ENCODE measurements around the gene LRRC7. TPM values are rescaled to one million over a fixed set of nuclear protein-coding genes. Genes with fewer than 3 reads are reported as not detected.

LRRC7 gene
- total and polyA plus RNA-seq, 2 of the 8 experiments (the other 6 are each of a cell fraction or from before 2014, with no cell fraction given): 0.03 to 0.17 TPM

DNA sequence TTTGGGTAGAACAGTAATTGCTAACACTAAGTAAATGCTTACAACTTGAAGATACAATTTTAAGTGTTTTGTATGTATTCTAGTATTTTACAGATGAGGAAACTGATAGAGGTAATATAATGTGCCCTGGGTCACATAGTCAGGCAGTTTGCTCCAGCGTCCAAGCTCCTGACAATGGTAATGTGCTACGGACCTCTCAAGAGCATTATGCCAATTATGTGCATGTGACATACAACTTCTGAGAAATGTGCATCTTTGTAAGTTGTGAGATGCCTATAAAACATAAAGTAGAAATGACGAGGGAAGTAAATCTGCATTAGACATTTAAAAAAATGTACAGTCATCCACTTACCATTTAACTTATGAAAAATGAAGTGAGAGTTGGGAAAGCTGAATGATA, 186.8 kb downstream of the LRRC7 start (continued):
- TF ChIP-seq, protein P1, sequence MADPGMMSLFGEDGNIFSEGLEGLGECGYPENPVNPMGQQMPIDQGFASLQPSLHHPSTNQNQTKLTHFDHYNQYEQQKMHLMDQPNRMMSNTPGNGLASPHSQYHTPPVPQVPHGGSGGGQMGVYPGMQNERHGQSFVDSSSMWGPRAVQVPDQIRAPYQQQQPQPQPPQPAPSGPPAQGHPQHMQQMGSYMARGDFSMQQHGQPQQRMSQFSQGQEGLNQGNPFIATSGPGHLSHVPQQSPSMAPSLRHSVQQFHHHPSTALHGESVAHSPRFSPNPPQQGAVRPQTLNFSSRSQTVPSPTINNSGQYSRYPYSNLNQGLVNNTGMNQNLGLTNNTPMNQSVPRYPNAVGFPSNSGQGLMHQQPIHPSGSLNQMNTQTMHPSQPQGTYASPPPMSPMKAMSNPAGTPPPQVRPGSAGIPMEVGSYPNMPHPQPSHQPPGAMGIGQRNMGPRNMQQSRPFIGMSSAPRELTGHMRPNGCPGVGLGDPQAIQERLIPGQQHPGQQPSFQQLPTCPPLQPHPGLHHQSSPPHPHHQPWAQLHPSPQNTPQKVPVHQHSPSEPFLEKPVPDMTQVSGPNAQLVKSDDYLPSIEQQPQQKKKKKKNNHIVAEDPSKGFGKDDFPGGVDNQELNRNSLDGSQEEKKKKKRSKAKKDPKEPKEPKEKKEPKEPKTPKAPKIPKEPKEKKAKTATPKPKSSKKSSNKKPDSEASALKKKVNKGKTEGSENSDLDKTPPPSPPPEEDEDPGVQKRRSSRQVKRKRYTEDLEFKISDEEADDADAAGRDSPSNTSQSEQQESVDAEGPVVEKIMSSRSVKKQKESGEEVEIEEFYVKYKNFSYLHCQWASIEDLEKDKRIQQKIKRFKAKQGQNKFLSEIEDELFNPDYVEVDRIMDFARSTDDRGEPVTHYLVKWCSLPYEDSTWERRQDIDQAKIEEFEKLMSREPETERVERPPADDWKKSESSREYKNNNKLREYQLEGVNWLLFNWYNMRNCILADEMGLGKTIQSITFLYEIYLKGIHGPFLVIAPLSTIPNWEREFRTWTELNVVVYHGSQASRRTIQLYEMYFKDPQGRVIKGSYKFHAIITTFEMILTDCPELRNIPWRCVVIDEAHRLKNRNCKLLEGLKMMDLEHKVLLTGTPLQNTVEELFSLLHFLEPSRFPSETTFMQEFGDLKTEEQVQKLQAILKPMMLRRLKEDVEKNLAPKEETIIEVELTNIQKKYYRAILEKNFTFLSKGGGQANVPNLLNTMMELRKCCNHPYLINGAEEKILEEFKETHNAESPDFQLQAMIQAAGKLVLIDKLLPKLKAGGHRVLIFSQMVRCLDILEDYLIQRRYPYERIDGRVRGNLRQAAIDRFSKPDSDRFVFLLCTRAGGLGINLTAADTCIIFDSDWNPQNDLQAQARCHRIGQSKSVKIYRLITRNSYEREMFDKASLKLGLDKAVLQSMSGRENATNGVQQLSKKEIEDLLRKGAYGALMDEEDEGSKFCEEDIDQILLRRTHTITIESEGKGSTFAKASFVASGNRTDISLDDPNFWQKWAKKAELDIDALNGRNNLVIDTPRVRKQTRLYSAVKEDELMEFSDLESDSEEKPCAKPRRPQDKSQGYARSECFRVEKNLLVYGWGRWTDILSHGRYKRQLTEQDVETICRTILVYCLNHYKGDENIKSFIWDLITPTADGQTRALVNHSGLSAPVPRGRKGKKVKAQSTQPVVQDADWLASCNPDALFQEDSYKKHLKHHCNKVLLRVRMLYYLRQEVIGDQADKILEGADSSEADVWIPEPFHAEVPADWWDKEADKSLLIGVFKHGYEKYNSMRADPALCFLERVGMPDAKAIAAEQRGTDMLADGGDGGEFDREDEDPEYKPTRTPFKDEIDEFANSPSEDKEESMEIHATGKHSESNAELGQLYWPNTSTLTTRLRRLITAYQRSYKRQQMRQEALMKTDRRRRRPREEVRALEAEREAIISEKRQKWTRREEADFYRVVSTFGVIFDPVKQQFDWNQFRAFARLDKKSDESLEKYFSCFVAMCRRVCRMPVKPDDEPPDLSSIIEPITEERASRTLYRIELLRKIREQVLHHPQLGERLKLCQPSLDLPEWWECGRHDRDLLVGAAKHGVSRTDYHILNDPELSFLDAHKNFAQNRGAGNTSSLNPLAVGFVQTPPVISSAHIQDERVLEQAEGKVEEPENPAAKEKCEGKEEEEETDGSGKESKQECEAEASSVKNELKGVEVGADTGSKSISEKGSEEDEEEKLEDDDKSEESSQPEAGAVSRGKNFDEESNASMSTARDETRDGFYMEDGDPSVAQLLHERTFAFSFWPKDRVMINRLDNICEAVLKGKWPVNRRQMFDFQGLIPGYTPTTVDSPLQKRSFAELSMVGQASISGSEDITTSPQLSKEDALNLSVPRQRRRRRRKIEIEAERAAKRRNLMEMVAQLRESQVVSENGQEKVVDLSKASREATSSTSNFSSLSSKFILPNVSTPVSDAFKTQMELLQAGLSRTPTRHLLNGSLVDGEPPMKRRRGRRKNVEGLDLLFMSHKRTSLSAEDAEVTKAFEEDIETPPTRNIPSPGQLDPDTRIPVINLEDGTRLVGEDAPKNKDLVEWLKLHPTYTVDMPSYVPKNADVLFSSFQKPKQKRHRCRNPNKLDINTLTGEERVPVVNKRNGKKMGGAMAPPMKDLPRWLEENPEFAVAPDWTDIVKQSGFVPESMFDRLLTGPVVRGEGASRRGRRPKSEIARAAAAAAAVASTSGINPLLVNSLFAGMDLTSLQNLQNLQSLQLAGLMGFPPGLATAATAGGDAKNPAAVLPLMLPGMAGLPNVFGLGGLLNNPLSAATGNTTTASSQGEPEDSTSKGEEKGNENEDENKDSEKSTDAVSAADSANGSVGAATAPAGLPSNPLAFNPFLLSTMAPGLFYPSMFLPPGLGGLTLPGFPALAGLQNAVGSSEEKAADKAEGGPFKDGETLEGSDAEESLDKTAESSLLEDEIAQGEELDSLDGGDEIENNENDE (IDR thresholded peaks at IDR 0.05; ENCODE audit: insufficient replicate concordance, low read length): no peak
- no peak for TF ChIP-seq BACH1 (IDR thresholded peaks at IDR 0.05; ENCODE audit: low read length)
- no peak for TF ChIP-seq YY1 (IDR thresholded peaks at IDR 0.05; ENCODE audit: low read depth, low read length)
- TF ChIP-seq KDM4A (IDR thresholded peaks at IDR 0.05; ENCODE audit: low read depth, low read length, severe bottlenecking): no peak
- no peak for TF ChIP-seq RNF2 (IDR thresholded peaks at IDR 0.05; ENCODE audit: borderline replicate concordance, low read depth, low read length, missing control alignments, poor library complexity, severe bottlenecking)
- no peak for TF ChIP-seq SIN3A (conservative IDR thresholded peaks at IDR 0.05 in 1 of 2, IDR thresholded peaks at IDR 0.05 in 1 of 2; ENCODE audit: low read depth in 1 of 2, low read length in 2 of 2)
- no peak for TF ChIP-seq CREB1 (IDR thresholded peaks at IDR 0.05)
- TF ChIP-seq HDAC6 (IDR thresholded peaks at IDR 0.05; ENCODE audit: low read depth, low read length): no peak
- TF ChIP-seq EZH2 (IDR thresholded peaks at IDR 0.05; ENCODE audit: low read depth, low read length, severe bottlenecking): no peak
- no peak for TF ChIP-seq CEBPB (IDR thresholded peaks at IDR 0.05; ENCODE audit: low read depth, low read length)
- TF ChIP-seq SP2 (IDR thresholded peaks at IDR 0.05; ENCODE audit: low read length): no peak
- TF ChIP-seq SP4 (IDR thresholded peaks at IDR 0.05; ENCODE audit: low read length): no peak
